ENCODE data around the gene ERCC5. TPM values are rescaled to one million over a fixed set of nuclear protein-coding genes. Genes with fewer than 3 reads are reported as not detected.

Gene ERCC5
- total RNA-seq, 1 donor from 2014 or later, result 39.4 TPM

DNA sequence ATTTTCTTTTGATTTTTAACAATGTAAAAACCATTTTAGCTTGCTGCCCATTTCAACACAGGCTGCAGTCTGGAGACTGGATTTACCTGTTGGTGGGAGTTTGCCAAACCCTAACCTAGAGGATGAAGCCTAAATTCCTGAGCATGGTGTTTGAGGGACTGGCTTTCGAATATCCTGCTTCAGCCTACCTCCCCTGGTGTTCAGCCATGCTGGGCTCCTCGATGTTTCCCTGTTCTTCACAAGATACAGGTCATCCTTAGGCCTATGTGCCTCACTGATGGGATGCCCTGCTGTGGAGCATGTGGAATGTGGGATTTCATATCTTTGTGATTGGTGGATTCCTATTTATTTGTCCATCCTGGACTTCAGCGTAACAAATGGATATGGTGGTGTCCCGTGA, 20.4 kb upstream of the ERCC5 start:
- no peak overlapping the region for H3K4me3 ChIP-seq (ENCODE audit: low read depth, low read length)
- TF ChIP-seq, protein P1, sequence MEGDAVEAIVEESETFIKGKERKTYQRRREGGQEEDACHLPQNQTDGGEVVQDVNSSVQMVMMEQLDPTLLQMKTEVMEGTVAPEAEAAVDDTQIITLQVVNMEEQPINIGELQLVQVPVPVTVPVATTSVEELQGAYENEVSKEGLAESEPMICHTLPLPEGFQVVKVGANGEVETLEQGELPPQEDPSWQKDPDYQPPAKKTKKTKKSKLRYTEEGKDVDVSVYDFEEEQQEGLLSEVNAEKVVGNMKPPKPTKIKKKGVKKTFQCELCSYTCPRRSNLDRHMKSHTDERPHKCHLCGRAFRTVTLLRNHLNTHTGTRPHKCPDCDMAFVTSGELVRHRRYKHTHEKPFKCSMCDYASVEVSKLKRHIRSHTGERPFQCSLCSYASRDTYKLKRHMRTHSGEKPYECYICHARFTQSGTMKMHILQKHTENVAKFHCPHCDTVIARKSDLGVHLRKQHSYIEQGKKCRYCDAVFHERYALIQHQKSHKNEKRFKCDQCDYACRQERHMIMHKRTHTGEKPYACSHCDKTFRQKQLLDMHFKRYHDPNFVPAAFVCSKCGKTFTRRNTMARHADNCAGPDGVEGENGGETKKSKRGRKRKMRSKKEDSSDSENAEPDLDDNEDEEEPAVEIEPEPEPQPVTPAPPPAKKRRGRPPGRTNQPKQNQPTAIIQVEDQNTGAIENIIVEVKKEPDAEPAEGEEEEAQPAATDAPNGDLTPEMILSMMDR (conservative IDR thresholded peaks at IDR 0.05; ENCODE audit: low read depth, low read length), result no peak
- no peak for DNase-seq (ENCODE audit: low read depth)

DNA sequence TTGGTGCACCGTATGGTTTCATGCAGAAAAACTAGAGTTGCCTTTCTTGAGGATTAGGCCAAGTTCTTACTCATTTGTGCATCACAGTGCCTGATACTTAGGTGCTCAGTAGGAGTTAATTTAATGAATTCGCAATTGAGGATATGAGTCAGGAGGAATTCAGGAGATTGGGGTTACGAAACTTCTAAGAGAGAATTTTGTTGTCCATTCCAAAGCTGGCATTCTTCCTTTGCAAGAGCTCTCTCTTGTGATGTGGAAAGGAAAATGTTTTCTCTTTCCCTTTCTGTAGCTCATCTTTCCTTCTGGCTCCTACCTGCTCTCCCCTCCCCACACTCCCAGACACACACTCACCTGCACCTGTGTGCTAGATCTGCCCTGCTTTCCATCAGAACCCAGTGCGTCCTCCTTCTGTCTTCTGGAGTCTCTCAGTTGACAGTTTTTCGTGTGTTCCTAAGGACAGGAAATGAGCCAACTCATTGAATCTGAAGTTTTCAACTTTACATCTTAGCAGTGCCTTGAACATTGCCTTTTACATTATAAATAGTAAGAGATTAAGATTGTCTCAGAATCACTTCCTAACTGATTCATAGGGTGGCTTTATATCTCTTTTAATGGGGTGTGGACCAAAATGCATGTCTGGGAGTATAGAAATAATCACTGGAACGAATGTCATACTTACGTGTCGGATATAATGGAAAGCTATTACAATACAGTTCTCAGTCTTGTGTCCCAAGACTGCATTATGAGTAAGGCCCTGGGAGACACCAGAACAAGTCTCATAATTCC, 19.7 kb upstream of the ERCC5 start:
- H3K4me3 ChIP-seq (ENCODE audit: low read depth, low read length), result no peak overlapping the region
- peak; percentile 97 for DNase-seq (ENCODE audit: low read depth)
- TF ChIP-seq, protein P1 (conservative IDR thresholded peaks at IDR 0.05; ENCODE audit: low read depth, low read length), result peak; percentile 42

DNA sequence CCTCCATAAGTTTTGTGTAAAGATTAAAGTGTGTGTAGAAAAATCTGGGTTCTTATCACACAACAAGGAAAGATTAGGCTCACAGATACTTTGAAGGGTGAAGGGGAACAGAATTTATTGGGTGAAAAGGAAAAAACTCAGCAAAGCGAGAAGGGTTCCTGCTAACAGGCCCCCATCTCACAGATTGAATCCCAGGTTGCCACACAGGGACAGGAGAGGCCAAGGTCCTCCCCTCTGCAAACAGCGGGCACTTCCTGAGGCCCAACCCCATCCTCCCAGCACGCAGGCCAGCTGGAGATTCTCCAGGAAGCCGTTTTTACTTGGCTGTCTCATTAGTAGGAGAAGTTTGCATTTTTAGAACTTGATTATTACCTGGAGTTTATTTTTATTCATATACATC, 15.2 kb upstream of the ERCC5 start:
- DNase-seq (ENCODE audit: low read depth), result no peak
- TF ChIP-seq, protein P1 (conservative IDR thresholded peaks at IDR 0.05; ENCODE audit: low read depth, low read length), result no peak
- H3K4me3 ChIP-seq (ENCODE audit: low read depth, low read length), result no peak overlapping the region

DNA sequence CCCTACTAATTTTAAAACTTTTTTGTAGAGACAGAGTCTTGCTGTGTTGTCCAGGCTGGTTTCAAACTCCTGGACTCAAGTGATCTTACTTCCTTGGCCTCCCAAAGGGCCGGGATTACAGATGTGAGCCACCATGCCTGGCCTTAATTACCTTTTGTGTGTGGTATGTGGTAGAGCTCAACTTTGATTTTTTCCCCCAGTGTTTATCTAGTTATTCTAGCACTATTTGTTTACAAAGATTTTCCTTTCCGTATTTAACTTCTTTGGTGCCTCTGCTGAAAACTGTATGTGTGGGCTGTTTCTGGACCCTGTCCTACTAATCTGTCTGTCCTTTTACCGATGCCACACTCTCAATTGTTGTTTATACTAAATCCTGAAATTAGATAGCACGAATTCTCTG, 9.4 kb upstream of the ERCC5 start:
- DNase-seq (ENCODE audit: low read depth), result no peak
- no peak overlapping the region for H3K4me3 ChIP-seq (ENCODE audit: low read depth, low read length)
- TF ChIP-seq, protein P1 (conservative IDR thresholded peaks at IDR 0.05; ENCODE audit: low read depth, low read length), result no peak

DNA sequence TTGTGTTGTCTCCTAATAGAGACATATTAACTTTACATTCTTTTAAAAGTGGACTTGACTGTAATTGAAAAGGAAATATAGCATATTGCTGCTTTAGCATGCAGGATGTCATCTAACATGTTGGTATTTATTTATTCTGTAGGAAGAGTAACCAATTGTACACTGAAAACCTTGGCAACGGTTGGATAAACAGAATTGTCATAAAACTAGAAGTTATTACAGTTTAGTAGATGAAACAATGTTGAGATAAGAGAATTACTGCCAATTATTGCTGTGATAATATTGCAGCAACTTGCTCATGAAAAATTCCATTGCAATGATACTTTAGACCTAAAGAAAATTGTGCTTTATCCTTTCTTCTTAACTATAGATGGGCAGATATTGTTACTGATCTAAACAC, 7.6 kb upstream of the ERCC5 start:
- no peak overlapping the region for H3K4me3 ChIP-seq (ENCODE audit: low read depth, low read length)
- no peak for DNase-seq (ENCODE audit: low read depth)
- TF ChIP-seq, protein P1 (conservative IDR thresholded peaks at IDR 0.05; ENCODE audit: low read depth, low read length), result no peak

DNA sequence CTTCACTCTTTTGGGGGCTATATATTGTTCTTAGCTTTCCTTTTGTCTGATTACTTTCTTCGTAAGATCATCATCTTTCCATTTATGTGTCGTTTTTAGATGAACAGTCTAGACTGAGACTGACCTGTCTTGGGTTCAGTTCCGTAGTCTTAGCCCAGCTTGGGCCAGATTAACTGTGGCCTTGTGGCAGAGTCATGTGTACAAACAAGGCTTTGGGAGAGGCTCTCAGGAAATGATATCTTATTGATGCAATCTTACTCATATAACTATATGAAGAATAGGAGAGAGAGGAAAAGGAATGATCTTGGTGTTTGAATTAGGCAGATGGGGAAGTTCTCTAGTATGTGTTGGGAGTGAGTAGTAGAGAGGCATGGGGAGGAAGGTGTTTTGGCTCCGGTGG, 6.8 kb upstream of the ERCC5 start:
- TF ChIP-seq, protein P1 (conservative IDR thresholded peaks at IDR 0.05; ENCODE audit: low read depth, low read length), result no peak
- no peak overlapping the region for H3K4me3 ChIP-seq (ENCODE audit: low read depth, low read length)
- no peak for DNase-seq (ENCODE audit: low read depth)

DNA sequence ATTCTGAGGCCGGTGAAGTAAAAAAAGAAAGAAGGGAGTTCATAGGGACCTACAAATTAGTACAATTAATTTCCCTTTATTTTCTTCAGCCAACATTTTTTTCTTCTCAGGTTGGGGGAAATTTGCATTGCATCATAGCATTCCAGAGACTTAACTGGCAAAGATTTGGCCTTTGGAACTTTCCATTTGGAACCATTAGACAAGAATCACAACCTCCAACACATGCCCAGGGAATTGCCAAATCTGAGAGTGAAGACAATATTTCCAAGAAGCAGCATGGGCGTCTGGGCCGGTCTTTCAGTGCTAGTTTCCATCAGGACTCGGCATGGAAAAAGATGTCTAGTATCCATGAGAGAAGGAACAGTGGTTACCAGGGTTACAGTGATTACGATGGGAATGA, 6.4 kb upstream of the ERCC5 start:
- no peak for DNase-seq (ENCODE audit: low read depth)
- TF ChIP-seq, protein P1 (conservative IDR thresholded peaks at IDR 0.05; ENCODE audit: low read depth, low read length), result no peak

More for the DNA sequence above, 6.4 kb upstream of the ERCC5 start:
- no peak overlapping the region for H3K4me3 ChIP-seq (ENCODE audit: low read depth, low read length)
